ENCODE results near the gene MTHFR.

- TF ChIP-seq CTCF (IDR thresholded peaks at IDR 0.05) = no peak
- TF ChIP-seq POLR2AphosphoS5 (IDR thresholded peaks at IDR 0.05) = no peak
Measured at GRCh38 chr1:11738783-11739182, 67.0 kb downstream of the MTHFR start.

All from suprapubic skin (tissue), 3 donors.